Left ventricle myocardium inferior (tissue), 1 donor: ENCODE results near the gene FAM193A. TPM values are rescaled to one million over a fixed set of nuclear protein-coding genes. Genes with fewer than 3 reads are reported as not detected.

ENCODE experiments used
- DNase-seq: peaks from one replicate; pipeline ENCODE4 v3.0.0-alpha.2; 2020
- H3K27ac ChIP-seq: fragments of 200-600 bp; replicated peaks from 2 replicates; pipeline ENCODE4 v1.8.0; 2021
- H3K27me3 ChIP-seq: fragments of 200-600 bp; 2 replicates; pipeline ENCODE4 v1.8.0; 2021; ENCODE audit warnings: low read depth
- H3K36me3 ChIP-seq: fragments of 200-600 bp; 2 replicates; pipeline ENCODE4 v1.8.0; 2021
- H3K4me1 ChIP-seq: fragments of 200-600 bp; 2 replicates; pipeline ENCODE4 v1.8.0; 2021
- H3K4me3 ChIP-seq: fragments of 200-600 bp; 2 replicates; pipeline ENCODE4 v1.8.0; 2021; ENCODE audit warnings: mild to moderate bottlenecking, moderate library complexity
- H3K9me3 ChIP-seq: fragments of 200-600 bp; replicated peaks from 2 replicates; pipeline ENCODE4 v1.8.0; 2021
- CTCF ChIP-seq: fragments of 200-600 bp; IDR thresholded peaks from 2 replicates; pipeline ENCODE4 v1.8.0; 2021; ENCODE audit warnings: antibody characterized with exemption, mild to moderate bottlenecking, borderline replicate concordance
- intact Hi-C: fragments of 100-400 bp; cut with micrococcal nuclease; formaldehyde crosslinking; loops from one replicate; pipeline ENCODE4 v1.11.0; 2022
- total RNA-seq: library from RNA; stranded (reverse); fragmentation: NEBNext Ultra II Directional; extraction: Animal tissue kit (Norgen Biotek cat#: 25700); gene quantifications from one replicate; pipeline ENCODE4 v1.2.1, GENCODE V29; 2021
- donor health status: DM: no; HTN: yes; CAD: no; lungs with severe emphysema.

The FAM193A gene
- total RNA-seq, 1 donor from 2014 or later: 16.0 TPM

GRCh38 chr4:2560167-2560566, 23.7 kb downstream of the FAM193A start:
- Histone ChIP-seq H3K4me1 (peaks cover 50% of the 10 kb centered on the region), H3K27ac (no peak overlapping the region), H3K27me3 (no peaks in the 10 kb centered on the region), H3K36me3 (no peaks in the 10 kb centered on the region), H3K4me3 (no peak overlapping the region), H3K9me3 (no peaks in the 10 kb centered on the region)
- intact Hi-C loops: no loop called here
- no peak for TF ChIP-seq CTCF
- DNase-seq: no peak

- TF ChIP-seq CTCF: no peak
- H3K27ac ChIP-seq: no peak overlapping the region
Measured at GRCh38 chr4:2565533-2565932, 29.1 kb downstream of the FAM193A start.

GRCh38 chr4:2570036-2570435, 33.6 kb downstream of the FAM193A start:
- H3K27ac ChIP-seq: peak overlapping the region; percentile 67
- DNase-seq: no peak
- H3K4me1 ChIP-seq: peaks cover 62% of the 10 kb centered on the region
- intact Hi-C loops: no loop called here
- no peak for TF ChIP-seq CTCF
- H3K27me3 ChIP-seq: no peaks in the 10 kb centered on the region
- no peaks in the 10 kb centered on the region for H3K36me3 ChIP-seq
- H3K4me3 ChIP-seq: no peak overlapping the region
- H3K9me3 ChIP-seq: no peaks in the 10 kb centered on the region

More at GRCh38 chr4:2565533-2565932, 29.1 kb downstream of the FAM193A start:
- Histone ChIP-seq H3K27me3 (no peaks in the 10 kb centered on the region), H3K4me1 (peaks cover 34% of the 10 kb centered on the region), H3K9me3 (no peaks in the 10 kb centered on the region), H3K36me3 (no peaks in the 10 kb centered on the region), H3K4me3 (no peak overlapping the region)
- intact Hi-C loops: no loop called here
- no peak for DNase-seq

GRCh38 chr4:2570551-2571222, 34.2 kb downstream of the FAM193A start:
- Histone ChIP-seq H3K4me3 (no peak overlapping the region), H3K27me3 (no peaks in the 10 kb centered on the region), H3K36me3 (no peaks in the 10 kb centered on the region), H3K4me1 (peaks cover 57% of the 10 kb centered on the region), H3K9me3 (no peaks in the 10 kb centered on the region), H3K27ac (peak overlapping the region; percentile 67)
- intact Hi-C loops: no loop called here
- no peak for TF ChIP-seq CTCF
- DNase-seq: peak; percentile 24

GRCh38 chr4:2572076-2572475, 35.6 kb downstream of the FAM193A start:
- TF ChIP-seq CTCF: no peak
- Histone ChIP-seq H3K36me3 (no peaks in the 10 kb centered on the region), H3K27ac (no peak overlapping the region), H3K4me1 (peaks cover 52% of the 10 kb centered on the region), H3K4me3 (no peak overlapping the region), H3K27me3 (no peaks in the 10 kb centered on the region), H3K9me3 (no peaks in the 10 kb centered on the region)
- intact Hi-C loops: no loop called here
- no peak for DNase-seq
